ENCODE results near the gene ANKRD23.

ANKRD23 gene

GRCh38 chr2:96832754-96833507, 10.9 kb downstream of the ANKRD23 start:
- peak; percentile 77 for DNase-seq (ENCODE audit: low read depth)
- H3K4me3 ChIP-seq (ENCODE audit: low read depth, low read length), result no peak overlapping the region
- no peak for TF ChIP-seq CTCF (IDR thresholded peaks at IDR 0.05; ENCODE audit: control insufficient read depth, extremely low read depth, insufficient read depth)

GRCh38 chr2:96832408-96832753, 11.4 kb downstream of the ANKRD23 start:
- no peak for TF ChIP-seq CTCF (IDR thresholded peaks at IDR 0.05; ENCODE audit: control insufficient read depth, extremely low read depth, insufficient read depth)
- no peak overlapping the region for H3K4me3 ChIP-seq (ENCODE audit: low read depth, low read length)
- no peak for DNase-seq (ENCODE audit: low read depth)

- DNase-seq (ENCODE audit: low read depth), result no peak
- no peak for TF ChIP-seq CTCF (IDR thresholded peaks at IDR 0.05; ENCODE audit: control insufficient read depth, extremely low read depth, insufficient read depth)
- H3K4me3 ChIP-seq (ENCODE audit: low read depth, low read length), result no peak overlapping the region
Observed at GRCh38 chr2:96831679-96832078, 12.1 kb downstream of the ANKRD23 start.

GRCh38 chr2:96830044-96830562, 13.7 kb downstream of the ANKRD23 start:
- no peak overlapping the region for H3K4me3 ChIP-seq (ENCODE audit: low read depth, low read length)
- no peak for DNase-seq (ENCODE audit: low read depth)
- no peak for TF ChIP-seq CTCF (IDR thresholded peaks at IDR 0.05; ENCODE audit: control insufficient read depth, extremely low read depth, insufficient read depth)

- no peak for DNase-seq (ENCODE audit: low read depth)
- no peak overlapping the region for H3K4me3 ChIP-seq (ENCODE audit: low read depth, low read length)
- TF ChIP-seq CTCF (IDR thresholded peaks at IDR 0.05; ENCODE audit: control insufficient read depth, extremely low read depth, insufficient read depth), result no peak
Observed at GRCh38 chr2:96828874-96829273, 14.9 kb downstream of the ANKRD23 start.

GRCh38 chr2:96828436-96828835, 15.4 kb downstream of the ANKRD23 start:
- no peak for TF ChIP-seq CTCF (IDR thresholded peaks at IDR 0.05; ENCODE audit: control insufficient read depth, extremely low read depth, insufficient read depth)
- no peak for DNase-seq (ENCODE audit: low read depth)
- no peak overlapping the region for H3K4me3 ChIP-seq (ENCODE audit: low read depth, low read length)

Measured in LNCaP clone FGC (cell line).